Jurkat, Clone E6-1 (cell line): ENCODE results near the gene MYZAP. TPM values are rescaled to one million over a fixed set of nuclear protein-coding genes. Genes with fewer than 3 reads are reported as not detected.
A peak's percentile ranks its signal among the peaks of the same experiment; 100 is the strongest.

Source experiments
- DNase-seq: peaks from one replicate; pipeline ENCODE4 v3.0.0-alpha.2; 2011; ENCODE audit warnings: low read depth, low spot score
- H3K4me3 ChIP-seq: 2 replicates; pipeline ENCODE4 v1.5.1; 2011; ENCODE audit warnings: mild to moderate bottlenecking, low read length, control low read depth, moderate library complexity
- polyA plus RNA-seq: library from polyadenylated mRNA; unstranded; fragments of >200 nt; gene quantifications from one replicate; pipeline ENCODE4 v1.2.1, GENCODE V29; 2012; ENCODE audit warnings: missing spikeins; ENCODE audit not compliant: insufficient read length, insufficient read depth

Gene MYZAP
- polyA plus RNA-seq, result not detected

- no peak for DNase-seq
- no peak within 1 kb of the TSS for H3K4me3 ChIP-seq
Observed at GRCh38 chr15:57591822-57592367, at the start of gene MYZAP. TSS of gene MYZAP (plus strand) at chr15:57591904. CDS start at chr15:57592035, 131 bp downstream.

GRCh38 chr15:57542505-57542817 lies 49.2 kb upstream of the MYZAP start:
- no peak overlapping the region for H3K4me3 ChIP-seq
- DNase-seq, result no peak

GRCh38 chr15:57544848-57545480 lies 46.7 kb upstream of the MYZAP start:
- no peak for DNase-seq
- no peak overlapping the region for H3K4me3 ChIP-seq

GRCh38 chr15:57545995-57546394 lies 45.7 kb upstream of the MYZAP start:
- DNase-seq, result no peak
- H3K4me3 ChIP-seq, result no peak overlapping the region

- no peak overlapping the region for H3K4me3 ChIP-seq
- DNase-seq, result no peak
Observed at GRCh38 chr15:57547243-57547755, 44.4 kb upstream of the MYZAP start.

- H3K4me3 ChIP-seq, result no peak overlapping the region
- no peak for DNase-seq
Observed at GRCh38 chr15:57548351-57548750, 43.4 kb upstream of the MYZAP start.

GRCh38 chr15:57548835-57549234 lies 42.9 kb upstream of the MYZAP start:
- H3K4me3 ChIP-seq, result no peak overlapping the region
- DNase-seq, result no peak

GRCh38 chr15:57549935-57550334 lies 41.8 kb upstream of the MYZAP start:
- H3K4me3 ChIP-seq, result no peak overlapping the region
- no peak for DNase-seq

GRCh38 chr15:57550640-57551039 lies 41.1 kb upstream of the MYZAP start:
- DNase-seq, result no peak
- H3K4me3 ChIP-seq, result no peak overlapping the region

- H3K4me3 ChIP-seq, result no peak overlapping the region
- no peak for DNase-seq
Observed at GRCh38 chr15:57551715-57552677, 39.7 kb upstream of the MYZAP start.

GRCh38 chr15:57552678-57553334 lies 38.9 kb upstream of the MYZAP start:
- no peak for DNase-seq
- no peak overlapping the region for H3K4me3 ChIP-seq

- DNase-seq, result no peak
- H3K4me3 ChIP-seq, result no peak overlapping the region
Observed at GRCh38 chr15:57553526-57553925, 38.2 kb upstream of the MYZAP start.

- H3K4me3 ChIP-seq, result no peak overlapping the region
- no peak for DNase-seq
Observed at GRCh38 chr15:57554063-57554811, 37.5 kb upstream of the MYZAP start.

- H3K4me3 ChIP-seq, result no peak overlapping the region
- DNase-seq, result no peak
Observed at GRCh38 chr15:57554812-57555179, 36.9 kb upstream of the MYZAP start.

- no peak for DNase-seq
Observed at GRCh38 chr15:57555270-57555669, 36.4 kb upstream of the MYZAP start.

GRCh38 chr15:57556040-57556439 lies 35.7 kb upstream of the MYZAP start:
- no peak for DNase-seq
- no peak overlapping the region for H3K4me3 ChIP-seq

More at GRCh38 chr15:57555270-57555669, 36.4 kb upstream of the MYZAP start:
- no peak overlapping the region for H3K4me3 ChIP-seq

GRCh38 chr15:57557267-57557666 lies 34.4 kb upstream of the MYZAP start:
- no peak overlapping the region for H3K4me3 ChIP-seq
- DNase-seq, result no peak

- no peak for DNase-seq
- no peak overlapping the region for H3K4me3 ChIP-seq
Observed at GRCh38 chr15:57557810-57558209, 33.9 kb upstream of the MYZAP start.

- H3K4me3 ChIP-seq, result no peak overlapping the region
- DNase-seq, result peak; percentile 36
Observed at GRCh38 chr15:57559875-57560274, 31.8 kb upstream of the MYZAP start.
